IPS DF 6.9 (cell line): ENCODE results near the gene KRTAP5-10.
"Not testable (repeated sequence)": the region's sequence is repeated elsewhere in the genome, so short reads cannot be mapped to it uniquely, and the experiment has no call there.

Experiments used
- DNase-seq: peaks from one replicate; pipeline ENCODE4 v3.0.0-alpha.2; 2013; ENCODE audit warnings: low read depth, low spot score
- H3K27ac ChIP-seq: one replicate; pipeline ENCODE4 v1.5.1; 2013; ENCODE audit warnings: low read length, control low read depth
- H3K27me3 ChIP-seq: 2 replicates; pipeline ENCODE4 v1.6.1; 2013; ENCODE audit warnings: mild to moderate bottlenecking, low read length; ENCODE audit not compliant: control insufficient read depth, insufficient read depth
- H3K36me3 ChIP-seq: 2 replicates; pipeline ENCODE4 v1.6.1; 2013; ENCODE audit warnings: low read length; ENCODE audit not compliant: control insufficient read depth, insufficient read depth
- H3K4me1 ChIP-seq: 2 replicates; pipeline ENCODE4 v1.6.1; 2013; ENCODE audit warnings: low read length; ENCODE audit not compliant: control insufficient read depth, insufficient read depth
- H3K4me3 ChIP-seq: 2 replicates; pipeline ENCODE4 v1.5.1; 2013; ENCODE audit warnings: mild to moderate bottlenecking, low read length
- H3K9me3 ChIP-seq: 2 replicates; pipeline ENCODE4 v1.6.1; 2013; ENCODE audit warnings: low read length, inconsistent platforms; ENCODE audit not compliant: control insufficient read depth, insufficient read depth
- WGBS: extraction: QIAGEN DNeasy Blood & Tissue Kit; methylation state at CpG from one replicate; pipeline ENCODE4 v1.1.7; 2013; ENCODE audit warnings: mixed read lengths, missing lambda C conversion rate; ENCODE audit not compliant: insufficient read length, insufficient coverage; 5-methylcytosine and 5-hydroxymethylcytosine counted together

KRTAP5-10 gene

GRCh38 chr11:71534711-71535608 lies 30.4 kb upstream of the KRTAP5-10 start:
- not testable (repeated sequence) for H3K4me1 ChIP-seq, H3K9me3 ChIP-seq, H3K27ac ChIP-seq, H3K27me3 ChIP-seq, DNase-seq, H3K4me3 ChIP-seq, H3K36me3 ChIP-seq
- no CpG with 5 or more reads among the region's 17 CpGs for WGBS

DNA sequence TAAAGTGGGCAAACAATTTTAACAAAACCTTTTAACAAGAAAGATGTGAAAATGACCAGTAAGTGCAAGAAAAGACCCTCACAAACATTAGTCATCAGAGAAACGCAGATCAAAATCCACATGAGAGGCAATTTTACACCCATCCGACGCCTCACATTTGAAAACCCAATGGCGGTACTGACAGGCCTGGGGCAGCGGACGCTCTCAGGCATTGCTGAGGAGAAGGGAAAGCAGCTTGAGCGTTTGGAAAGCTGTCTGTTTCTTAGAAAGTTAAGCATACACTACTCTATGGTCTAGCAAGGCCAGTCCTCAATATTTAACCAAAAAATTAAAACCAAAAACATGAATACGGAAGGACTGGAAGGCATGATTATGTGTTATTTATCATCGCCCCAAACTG lies 29.5 kb upstream of the KRTAP5-10 start:
- Histone ChIP-seq H3K4me1 (no peaks in the 10 kb centered on the region), H3K27ac (no peak overlapping the region), H3K27me3 (no peaks in the 10 kb centered on the region), H3K4me3 (no peak overlapping the region), H3K36me3 (no peaks in the 10 kb centered on the region), H3K9me3 (no peaks in the 10 kb centered on the region)
- no CpG with 5 or more reads among the region's 9 CpGs for WGBS
- no peak for DNase-seq

DNA sequence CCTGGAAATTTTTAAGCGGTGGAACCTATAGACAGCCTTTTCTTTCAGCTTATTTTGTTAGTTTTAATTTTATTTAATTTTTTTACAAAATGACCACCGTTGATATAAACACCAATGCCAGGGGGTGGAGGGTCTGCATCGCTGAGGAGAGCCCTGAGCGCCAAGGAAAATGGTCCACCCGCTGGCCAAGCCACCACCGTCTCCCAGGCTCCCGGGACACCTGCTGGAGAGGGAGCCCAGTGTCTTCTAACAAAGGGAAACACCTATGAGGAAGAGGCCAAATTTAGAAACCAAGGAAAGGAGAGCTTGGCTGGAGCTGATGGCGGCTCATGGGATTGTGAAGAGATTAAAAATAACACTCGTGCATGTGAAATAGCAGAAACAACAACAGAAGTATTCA lies 27.8 kb upstream of the KRTAP5-10 start:
- H3K27me3 ChIP-seq = no peaks in the 10 kb centered on the region
- H3K4me1 ChIP-seq = no peaks in the 10 kb centered on the region
- no peak overlapping the region for H3K4me3 ChIP-seq
- H3K9me3 ChIP-seq = no peaks in the 10 kb centered on the region
- no peaks in the 10 kb centered on the region for H3K36me3 ChIP-seq
- WGBS = no CpG with 5 or more reads among the region's 9 CpGs
- no peak overlapping the region for H3K27ac ChIP-seq
- DNase-seq = no peak

- not testable (repeated sequence) for H3K27me3 ChIP-seq, H3K9me3 ChIP-seq, DNase-seq, H3K36me3 ChIP-seq, H3K27ac ChIP-seq, H3K4me3 ChIP-seq, H3K4me1 ChIP-seq
- WGBS = no CpG with 5 or more reads among the region's 4 CpGs
Measured at GRCh38 chr11:71537977-71538665, 27.2 kb upstream of the KRTAP5-10 start, which contains the start of gene KRTAP5-8. Gene KRTAP5-8, plus strand, starts transcription at chr11:71538025. Its CDS starts 31 bp downstream, at chr11:71538056.

- Histone ChIP-seq H3K27me3 (no peaks in the 10 kb centered on the region), H3K4me3 (no peak overlapping the region), H3K4me1 (no peaks in the 10 kb centered on the region), H3K27ac (no peak overlapping the region), H3K36me3 (no peaks in the 10 kb centered on the region), H3K9me3 (no peaks in the 10 kb centered on the region)
- DNase-seq = no peak
- no CpG with 5 or more reads among the region's 4 CpGs for WGBS
Measured at GRCh38 chr11:71538666-71538990, 26.7 kb upstream of the KRTAP5-10 start.

DNA sequence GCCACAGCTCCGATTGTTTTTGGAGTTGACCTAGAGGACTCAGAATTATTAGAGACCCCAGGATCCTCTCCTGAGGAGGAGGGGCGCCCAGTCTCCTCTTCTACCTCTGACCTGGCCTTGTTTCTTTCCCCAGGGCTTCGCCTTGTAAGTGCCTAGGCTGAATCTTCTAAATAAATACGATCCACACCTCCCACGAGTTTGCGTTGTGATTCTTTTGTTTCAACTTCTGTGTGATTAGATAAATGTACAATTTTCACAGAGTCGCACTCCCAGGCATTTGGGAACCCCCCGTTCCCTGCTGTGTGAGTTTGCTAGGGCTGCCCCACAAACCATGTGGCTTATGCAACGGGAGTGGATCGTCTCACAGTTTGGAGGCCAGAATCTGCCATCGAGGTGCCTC lies 26.3 kb upstream of the KRTAP5-10 start:
- H3K27me3 ChIP-seq = no peaks in the 10 kb centered on the region
- no peak for DNase-seq
- no peaks in the 10 kb centered on the region for H3K4me1 ChIP-seq
- no peak overlapping the region for H3K4me3 ChIP-seq
- no peaks in the 10 kb centered on the region for H3K36me3 ChIP-seq
- WGBS = no CpG with 5 or more reads among the region's 11 CpGs
- H3K27ac ChIP-seq = no peak overlapping the region
- no peaks in the 10 kb centered on the region for H3K9me3 ChIP-seq

- not testable (repeated sequence) for H3K27ac ChIP-seq, H3K27me3 ChIP-seq, DNase-seq, H3K4me1 ChIP-seq, H3K36me3 ChIP-seq, H3K4me3 ChIP-seq, H3K9me3 ChIP-seq
- WGBS = no CpG with 5 or more reads among the region's 11 CpGs
Measured at GRCh38 chr11:71539971-71540370, 25.4 kb upstream of the KRTAP5-10 start.

DNA sequence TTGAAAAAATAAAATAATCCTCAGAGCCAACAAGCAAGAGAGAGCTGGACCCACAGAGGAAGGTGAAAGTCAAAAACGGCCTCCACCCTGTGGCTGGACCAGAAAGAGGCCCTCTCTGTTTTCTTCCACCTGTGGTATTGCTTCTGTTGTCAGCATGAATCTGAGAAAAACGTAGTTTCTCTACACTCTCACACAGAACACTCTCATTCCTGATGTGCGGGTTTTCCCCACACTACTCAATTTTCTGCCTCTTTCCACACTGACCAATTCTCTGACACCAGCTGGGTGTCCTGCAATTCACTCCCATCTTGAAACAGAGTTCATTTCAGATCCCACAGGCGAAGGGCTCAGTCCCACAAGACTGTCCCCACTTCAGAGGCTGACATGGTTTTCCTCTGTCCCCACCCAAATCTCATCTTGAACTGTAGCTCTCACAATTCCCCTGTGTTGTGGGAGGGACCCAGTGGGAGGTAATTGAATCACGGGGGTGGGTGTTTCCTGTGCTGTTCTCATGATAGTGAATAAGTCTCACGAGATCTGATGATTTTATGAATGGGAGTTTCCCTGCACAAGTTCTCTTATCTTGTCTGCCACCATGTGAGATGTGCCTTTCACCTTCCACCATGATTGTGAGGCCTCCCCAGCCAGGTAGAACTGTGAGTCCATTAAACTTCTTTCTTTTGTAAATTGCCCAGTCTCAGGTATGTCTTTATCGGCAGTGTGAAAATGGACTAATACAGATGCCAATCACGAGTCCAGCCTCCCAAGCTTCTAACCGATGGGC lies 24.6 kb upstream of the KRTAP5-10 start:
- WGBS = no CpG with 5 or more reads among the region's 9 CpGs
- H3K27ac ChIP-seq, H3K9me3 ChIP-seq: not testable (repeated sequence)

DNA sequence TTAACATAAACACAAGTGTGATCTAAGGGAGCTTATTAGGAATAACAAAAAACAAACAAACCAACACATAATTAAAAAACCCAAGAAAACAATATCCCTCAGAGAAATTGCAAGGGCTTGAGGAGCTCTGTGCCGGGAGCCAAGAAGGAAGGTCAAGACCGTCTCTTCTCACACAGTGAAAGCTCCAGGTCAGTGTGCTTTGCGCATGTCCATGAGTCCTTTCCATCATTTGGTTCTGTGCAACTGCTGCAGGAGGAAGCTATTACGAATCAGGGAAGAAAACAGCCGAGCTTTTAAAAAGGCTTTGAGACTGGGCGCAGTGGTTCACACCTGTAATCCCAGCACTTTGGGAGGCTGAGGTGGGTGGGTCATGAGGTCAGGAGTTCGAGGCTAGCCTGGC lies 23.0 kb upstream of the KRTAP5-10 start:
- H3K4me1 ChIP-seq = no peaks in the 10 kb centered on the region
- no peaks in the 10 kb centered on the region for H3K9me3 ChIP-seq
- no peak overlapping the region for H3K4me3 ChIP-seq
- no CpG with 5 or more reads among the region's 7 CpGs for WGBS
- no peaks in the 10 kb centered on the region for H3K27me3 ChIP-seq
- DNase-seq = no peak
- no peaks in the 10 kb centered on the region for H3K36me3 ChIP-seq
- no peak overlapping the region for H3K27ac ChIP-seq

More for the DNA sequence above, 24.6 kb upstream of the KRTAP5-10 start:
- not testable (repeated sequence) for H3K27me3 ChIP-seq, H3K4me1 ChIP-seq, H3K36me3 ChIP-seq, DNase-seq, H3K4me3 ChIP-seq
